RWPE2 (cell line): ENCODE results near the gene PPM1L.
"Not testable (repeated sequence)": the region's sequence is repeated elsewhere in the genome, so short reads cannot be mapped to it uniquely, and the experiment has no call there.

Source experiments
- ATAC-seq: fragments of 200-7000 bp; cut with Tn5 transposase; 3 replicates; pipeline ENCODE4 v1.9.1; 2021; ENCODE audit warnings: low read depth
- DNase-seq: peaks from one replicate; pipeline ENCODE4 v3.0.0-alpha.2; 2020; ENCODE audit warnings: low spot score
- H3K27ac ChIP-seq: fragments of 450-650 bp; 2 replicates; pipeline ENCODE4 v1.5.1; 2017; ENCODE audit warnings: mild to moderate bottlenecking; ENCODE audit not compliant: poor library complexity, severe bottlenecking
- H3K27me3 ChIP-seq: fragments of 250-450 bp; sonication (Bioruptor Pico); 2 replicates; pipeline ENCODE4 v1.5.1; 2021; ENCODE audit warnings: mild to moderate bottlenecking, moderate library complexity; ENCODE audit not compliant: insufficient read depth, poor library complexity, severe bottlenecking
- H3K36me3 ChIP-seq: fragments of 250-450 bp; sonication (Bioruptor Pico); 2 replicates; pipeline ENCODE4 v1.5.1; 2020; ENCODE audit warnings: low read depth, mild to moderate bottlenecking, moderate library complexity
- H3K4me1 ChIP-seq: fragments of 250-450 bp; sonication (Bioruptor Pico); 2 replicates; pipeline ENCODE4 v1.5.1; 2021; ENCODE audit warnings: mild to moderate bottlenecking, moderate library complexity; ENCODE audit not compliant: insufficient read depth, poor library complexity, severe bottlenecking
- H3K4me3 ChIP-seq: fragments of 250-450 bp; sonication (Bioruptor Pico); 2 replicates; pipeline ENCODE4 v1.5.1; 2021; ENCODE audit warnings: mild to moderate bottlenecking, moderate library complexity; ENCODE audit not compliant: severe bottlenecking
- H3K9me3 ChIP-seq: fragments of 250-450 bp; sonication (Bioruptor Pico); 2 replicates; pipeline ENCODE4 v1.5.1; 2021; ENCODE audit warnings: mild to moderate bottlenecking, moderate library complexity; ENCODE audit not compliant: severe bottlenecking
- CTCF ChIP-seq: fragments of 450-650 bp; IDR thresholded peaks from one replicate; pipeline ENCODE4 v1.5.1; 2017; ENCODE audit warnings: mild to moderate bottlenecking, moderate library complexity; ENCODE audit not compliant: poor library complexity, severe bottlenecking

The PPM1L gene

GRCh38 chr3:160755776-160756304, at the start of gene PPM1L:
Gene PPM1L (plus strand): TSS chr3:160756231.
- DNase-seq (peak; percentile 51), ATAC-seq (peak; percentile 37)
- H3K27me3 ChIP-seq: peaks cover 12% of the 10 kb centered on the region
- peak within 1 kb of the TSS; percentile 12 for H3K27ac ChIP-seq
- TF ChIP-seq CTCF: no peak
- peak within 1 kb of the TSS; percentile 50 for H3K4me3 ChIP-seq
- H3K9me3 ChIP-seq: no peaks in the 10 kb centered on the region
- H3K36me3 ChIP-seq: no peaks in the 10 kb centered on the region
- H3K4me1 ChIP-seq: peaks cover 5% of the 10 kb centered on the region

- no peaks in the 10 kb centered on the region for H3K9me3 ChIP-seq
- no peak overlapping the region for H3K4me3 ChIP-seq
- ATAC-seq (peak; percentile 73), DNase-seq (no peak)
- no peaks in the 10 kb centered on the region for H3K4me1 ChIP-seq
- H3K27me3 ChIP-seq: peaks cover 3% of the 10 kb centered on the region
- TF ChIP-seq CTCF: peak; percentile 70
- no peaks in the 10 kb centered on the region for H3K36me3 ChIP-seq
- no peak overlapping the region for H3K27ac ChIP-seq
Measured at GRCh38 chr3:160707187-160707794, 48.7 kb upstream of the PPM1L start.

- ATAC-seq (no peak), DNase-seq (no peak)
- no peaks in the 10 kb centered on the region for H3K9me3 ChIP-seq
- no peaks in the 10 kb centered on the region for H3K4me1 ChIP-seq
- TF ChIP-seq CTCF: no peak
- H3K4me3 ChIP-seq: no peak overlapping the region
- no peak overlapping the region for H3K27ac ChIP-seq
- H3K27me3 ChIP-seq: peaks cover 3% of the 10 kb centered on the region
- no peaks in the 10 kb centered on the region for H3K36me3 ChIP-seq
Measured at GRCh38 chr3:160709477-160710182, 46.4 kb upstream of the PPM1L start.

- not testable (repeated sequence) for H3K9me3 ChIP-seq, H3K4me3 ChIP-seq, H3K36me3 ChIP-seq, ATAC-seq, DNase-seq, H3K4me1 ChIP-seq, H3K27me3 ChIP-seq, H3K27ac ChIP-seq
Measured at GRCh38 chr3:160713144-160713543, 42.9 kb upstream of the PPM1L start.

GRCh38 chr3:160719710-160720109, 36.3 kb upstream of the PPM1L start:
- H3K4me1 ChIP-seq: no peaks in the 10 kb centered on the region

More at GRCh38 chr3:160719710-160720109, 36.3 kb upstream of the PPM1L start:
- ATAC-seq (no peak), DNase-seq (peak; percentile 54)
- no peaks in the 10 kb centered on the region for H3K27me3 ChIP-seq
- no peaks in the 10 kb centered on the region for H3K36me3 ChIP-seq
- H3K27ac ChIP-seq: no peak overlapping the region
- TF ChIP-seq CTCF: no peak
- H3K4me3 ChIP-seq: no peak overlapping the region
- H3K9me3 ChIP-seq: no peaks in the 10 kb centered on the region
